K562 (cell line): ENCODE data around the gene RECK. TPM values are rescaled to one million over a fixed set of nuclear protein-coding genes. Genes with fewer than 3 reads are reported as not detected.

Experiments used
- ATAC-seq: fragments of 200-7000 bp; cut with Tn5 transposase; 3 replicates; pipeline ENCODE4 v1.9.1; 2020; ENCODE audit warnings: moderate library complexity
- BruUV-seq: library from RNA; stranded (reverse); fragments of 400-500 nt; replicated peaks from 2 replicates; lab custom pipeline; 2021; lab: Mats Ljungman, UMichigan
- CTCF ChIA-PET: fragments of 300-600 bp; formaldehyde crosslinking; extraction: SDS; loops from one replicate; lab custom pipeline; 2021; ENCODE audit warnings: low intra/inter-chr PET ratio; lab: Yijun Ruan, JAX
- POLR2A ChIA-PET: fragments of 300-600, 350-650 bp; sonication (Branson Sonifier 250); formaldehyde crosslinking; extraction: SDS; loops from one replicate; lab custom pipeline; 2021; ENCODE audit warnings: antibody characterized with exemption, inconsistent platforms; lab: Yijun Ruan, JAX
- DNase-seq, 4 experiments: peaks; one replicate each; pipeline versions ENCODE4 v3.0.0 to v3.0.0-alpha.2; 2011 to 2018; ENCODE audit warnings: low spot score in 3 of 4, mixed read lengths in 3 of 4; ENCODE audit errors: extremely low read depth in 1 of 4
- FAIRE-seq: peaks from 2 replicates; lab custom pipeline; 2011; peaks lifted over from hg19 to GRCh38; lab: Jason Lieb, UNC
- H2AFZ ChIP-seq: 2 replicates; pipeline ENCODE4 v1.6.0; 2011; ENCODE audit warnings: low read depth, low read length, control low read depth, inconsistent platforms
- H3K27ac ChIP-seq: fragments of 200-600 bp; 3 replicates; pipeline ENCODE4 v1.8.0; 2011; ENCODE audit warnings: low read depth, mild to moderate bottlenecking, control low read depth, inconsistent platforms, low read length, moderate library complexity, mixed read lengths; ENCODE audit errors: extremely low read depth
- H3K27me3 ChIP-seq, 2 experiments: fragments of 300-600 bp in 1 of 2; 2 replicates in 1 of 2; 3 replicates in 1 of 2; pipeline versions ENCODE4 v1.6.0 to v1.8.0; 2011; ENCODE audit warnings: inconsistent platforms in 2 of 2, low read length in 2 of 2, mild to moderate bottlenecking in 1 of 2, mixed read lengths in 1 of 2, moderate library complexity in 1 of 2; ENCODE audit not compliant: control insufficient read depth in 2 of 2, insufficient read depth in 2 of 2
- H3K36me3 ChIP-seq: fragments of 300-600 bp; 3 replicates; pipeline ENCODE4 v1.8.0; 2011; ENCODE audit warnings: mild to moderate bottlenecking, low read length, inconsistent platforms; ENCODE audit not compliant: control insufficient read depth, insufficient read depth
- H3K4me1 ChIP-seq, 2 experiments: fragments of 200-600 bp in 1 of 2; replicated peaks in 1 of 2; 2 replicates in 1 of 2; 3 replicates in 1 of 2; pipeline versions ENCODE4 v1.5.1 to v1.8.0; 2011; ENCODE audit warnings: inconsistent platforms in 2 of 2, low read length in 2 of 2, mild to moderate bottlenecking in 1 of 2, mixed read lengths in 1 of 2, moderate library complexity in 1 of 2; ENCODE audit not compliant: control insufficient read depth in 2 of 2, insufficient read depth in 2 of 2
- H3K4me2 ChIP-seq: 2 replicates; pipeline ENCODE4 v1.6.1; 2011; ENCODE audit warnings: low read length, control low read depth, inconsistent platforms, mixed read lengths; ENCODE audit not compliant: insufficient read depth
- H3K4me3 ChIP-seq: fragments of 200-600 bp; sonication (generic), shearing (Covaris generic); 2 replicates; pipeline ENCODE4 v1.5.1; 2016; ENCODE audit warnings: control low read depth, inconsistent platforms
- H3K79me2 ChIP-seq: fragments of 200-600 bp; 3 replicates; pipeline ENCODE4 v1.8.0; 2011; ENCODE audit warnings: low read length, inconsistent platforms; ENCODE audit not compliant: control insufficient read depth, insufficient read depth
- H3K9ac ChIP-seq, 2 experiments: 2 replicates each; pipeline versions ENCODE4 v1.6.0 to v1.6.1; 2011; ENCODE audit warnings: low read depth in 2 of 2, low read length in 2 of 2, control low read depth in 1 of 2, inconsistent platforms in 1 of 2, mild to moderate bottlenecking in 1 of 2, mixed read lengths in 1 of 2; ENCODE audit not compliant: insufficient read depth in 1 of 2
- H3K9me1 ChIP-seq: one replicate; pipeline ENCODE4 v1.6.0; 2011; ENCODE audit warnings: inconsistent platforms, mild to moderate bottlenecking, low read length, moderate library complexity; ENCODE audit not compliant: control insufficient read depth, insufficient read depth
- H3K9me3 ChIP-seq: replicated peaks from 2 replicates; pipeline ENCODE4 v1.5.1; 2011; ENCODE audit warnings: low read depth, low read length, inconsistent platforms; ENCODE audit not compliant: control insufficient read depth, insufficient read depth
- H4K20me1 ChIP-seq: replicated peaks from 2 replicates; pipeline ENCODE4 v1.6.1; 2011; ENCODE audit warnings: low read length, inconsistent platforms, mixed read lengths; ENCODE audit not compliant: control insufficient read depth, insufficient read depth
- HDAC8 ChIP-seq: fragments of 450-650 bp; IDR thresholded peaks from 2 replicates; pipeline ENCODE4 v1.6.1; 2016; ENCODE audit warnings: mild to moderate bottlenecking, missing genetic modification characterization, moderate library complexity, missing compliant biosample characterization
- MGA ChIP-seq: fragments of 450-650 bp; IDR thresholded peaks from 2 replicates; pipeline ENCODE4 v1.6.1; 2016; ENCODE audit warnings: mild to moderate bottlenecking, moderate library complexity
- NR2C2 ChIP-seq, 2 experiments: fragments of 200-800 bp in 1 of 2; sonication (Bioruptor generic) in 1 of 2; sonication (generic) in 1 of 2; formaldehyde crosslinking in 1 of 2; IDR thresholded peaks; 2 replicates each; pipeline versions ENCODE4 v1.6.1 to v1.8.0; 2016 to 2022; ENCODE audit warnings: mild to moderate bottlenecking in 1 of 2, missing compliant biosample characterization in 1 of 2, missing genetic modification characterization in 1 of 2, missing genetic modification reagents in 1 of 2
- PHF20 ChIP-seq: fragments of 450-650 bp; IDR thresholded peaks from 2 replicates; pipeline ENCODE4 v1.6.1; 2018; ENCODE audit not compliant: partially characterized antibody
- SETDB1 ChIP-seq: IDR thresholded peaks from one replicate; pipeline ENCODE4 v1.6.1; 2012; ENCODE audit warnings: low read length, control low read depth, inconsistent platforms
- SMAD2 ChIP-seq: fragments of 150-350 bp; IDR thresholded peaks from 2 replicates; pipeline ENCODE4 v1.6.1; 2014; ENCODE audit warnings: low read depth, mild to moderate bottlenecking, low read length
- SMAD3 ChIP-seq: fragments of 450-650 bp; formaldehyde crosslinking; conservative IDR thresholded peaks from 2 replicates; pipeline ENCODE4 v1.4.0; 2020; ENCODE audit warnings: mild to moderate bottlenecking
- STAT5B ChIP-seq: fragments of 250-450 bp; sonication (Bioruptor Pico); IDR thresholded peaks from 2 replicates; pipeline ENCODE4 v1.8.0; 2021; ENCODE audit warnings: mild to moderate bottlenecking, inconsistent platforms
- THAP7 ChIP-seq: fragments of 250-450 bp; sonication (Bioruptor Pico); IDR thresholded peaks from 2 replicates; pipeline ENCODE4 v1.5.0; 2021
- ZBED1 ChIP-seq: IDR thresholded peaks from 2 replicates; pipeline ENCODE4 v1.6.1; 2014
- ZNF24 ChIP-seq: fragments of 450-650 bp; IDR thresholded peaks from 2 replicates; pipeline ENCODE4 v1.6.1; 2016
- WGBS: fragments of 100-300 bp; shearing (Covaris generic); methylation state at CpG from one replicate; pipeline ENCODE4 v1.1.6; 2016; ENCODE audit warnings: low coverage, mixed read lengths; ENCODE audit not compliant: insufficient coverage; ENCODE audit errors: missing lambda C conversion rate; 5-methylcytosine and 5-hydroxymethylcytosine counted together
- in situ Hi-C: fragments of 300-500 bp; cut with MboI; formaldehyde crosslinking; loops from 4 replicates; pipeline ENCODE4 v1.15.0; 2018; ENCODE audit warnings: inconsistent platforms, mixed read lengths
- intact Hi-C: fragments of 100-400 bp; cut with micrococcal nuclease; formaldehyde crosslinking; loops from 2 replicates; pipeline ENCODE4 v1.14.2; 2022
- polyA plus RNA-seq, 8 experiments: library from polyadenylated mRNA; depleted of rRNA in 4 of 8; stranded (reverse) in 5 of 8; unstranded in 3 of 8; fragments of >200 nt; fragmentation: Nextera tagmentation in 2 of 8; fragmentation: Illumina TruSeq in 1 of 8; extraction: Ambion mirVana in 2 of 8; extraction: Trizol in 1 of 8; gene quantifications; 2 replicates each; pipeline versions ENCODE4 v1.2.1 to v1.2.3, GENCODE V29; 2011 to 2014; ENCODE audit warnings: inconsistent platforms in 1 of 8, missing spikeins in 1 of 8
- total RNA-seq, 7 experiments: library from RNA; depleted of rRNA in 6 of 7; stranded (reverse); fragments of >200 nt in 6 of 7; fragmentation: Illumina TruSeq in 2 of 7; extraction: Trizol in 2 of 7; gene quantifications; 2 replicates each; pipeline versions ENCODE4 v1.2.1 to v1.2.3, GENCODE V29; 2011 to 2021; ENCODE audit warnings: low replicate concordance in 1 of 7

RECK gene
- total and polyA plus RNA-seq, 9 of the 15 experiments (the other 6 are each of a cell fraction or from before 2014, with no cell fraction given) = 0.04 to 0.36 (median 0.16) TPM

GRCh38 chr9:36031774-36032555, 4.7 kb upstream of the RECK start:
- H3K36me3 ChIP-seq = no peaks in the 10 kb centered on the region
- no peak for FAIRE-seq
- intact Hi-C loops = no loop called here
- H3K27me3 ChIP-seq = no peaks in the 10 kb centered on the region; a peak in 3 of 5 replicates
- no peaks in the 10 kb centered on the region for H3K9me3 ChIP-seq
- no peak overlapping the region for H2AFZ ChIP-seq
- H3K27ac ChIP-seq = no peak overlapping the region
- BruUV-seq = no TSS peak
- CTCF ChIA-PET = no interaction called here
- H3K4me3 ChIP-seq = no peak overlapping the region
- no peak overlapping the region for H3K4me2 ChIP-seq
- H3K79me2 ChIP-seq = no peaks in the 10 kb centered on the region
- no peaks in the 10 kb centered on the region for H3K9me1 ChIP-seq
- ATAC-seq = no peak
- 0% methylated on average over 5 of the region's 6 CpGs for WGBS
- POLR2A ChIA-PET = no interaction called here
- H3K9ac ChIP-seq = no peak overlapping the region
- H4K20me1 ChIP-seq = no peaks in the 10 kb centered on the region
- in situ Hi-C loops = no loop called here
- DNase-seq = no peak
- H3K4me1 ChIP-seq = peaks cover 0 to 9% of the 10 kb centered on the region in 2 experiments; a peak in 3 of 5 replicates
- TF ChIP-seq ZBED1 (no peak), ZNF24 (no peak), THAP7 (CRISPR knock-in tag) (no peak), SETDB1 (no peak), HDAC8 (tag) (no peak), SMAD2 (no peak), SMAD3 (no peak), PHF20 (no peak), STAT5B (CRISPR knock-in tag) (no peak), NR2C2 (CRISPR knock-in tag; IDR thresholded peaks at IDR 0.05) (no peak), NR2C2 (tag; IDR thresholded peaks at IDR 0.05) (no peak), MGA (no peak)
